BJ (cell line): Measurements from ENCODE around the gene GJB3. TPM values are rescaled to one million over a fixed set of nuclear protein-coding genes. Genes with fewer than 3 reads are reported as not detected.
A peak's percentile ranks its signal among the peaks of the same experiment; 100 is the strongest.
"Not testable (repeated sequence)": the region's sequence is repeated elsewhere in the genome, so short reads cannot be mapped to it uniquely, and the experiment has no call there.

Experiments
- CTCF ChIA-PET: fragments of 350-600 bp; formaldehyde crosslinking; extraction: SDS; loops from one replicate; lab custom pipeline; 2021; ENCODE audit warnings: antibody characterized with exemption, inconsistent platforms; lab: Yijun Ruan, JAX
- POLR2A ChIA-PET: fragments of 300-600 bp; sonication (Branson Sonifier 250); formaldehyde crosslinking; extraction: SDS; loops from one replicate; lab custom pipeline; 2021; ENCODE audit warnings: antibody characterized with exemption; lab: Charles Lee
- DNase-seq: peaks from one replicate; pipeline ENCODE4 v3.0.0-alpha.2; 2011; ENCODE audit warnings: low read depth
- H3K27me3 ChIP-seq: 2 replicates; pipeline ENCODE4 v1.6.0; 2011; ENCODE audit warnings: low read length; ENCODE audit not compliant: control insufficient read depth, insufficient read depth
- H3K36me3 ChIP-seq: 2 replicates; pipeline ENCODE4 v1.5.1; 2011; ENCODE audit warnings: low read length; ENCODE audit not compliant: control insufficient read depth, insufficient read depth
- H3K4me3 ChIP-seq: 2 replicates; pipeline ENCODE4 v1.5.1; 2011; ENCODE audit warnings: low read depth, mild to moderate bottlenecking, control low read depth, low read length
- CTCF ChIP-seq: IDR thresholded peaks from 2 replicates; pipeline ENCODE4 v1.5.1; 2011; ENCODE audit warnings: low read depth, mild to moderate bottlenecking, control low read depth, inconsistent platforms, low read length, moderate library complexity; ENCODE audit not compliant: insufficient read depth
- polyA minus RNA-seq: library from RNA; depleted of rRNA, polyadenylated mRNA; stranded (reverse); fragments of >200 nt; gene quantifications from 2 replicates; pipeline ENCODE4 v1.2.3, GENCODE V29; 2011; rRNA and poly(A)+ RNA removed
- polyA plus RNA-seq: library from polyadenylated mRNA; depleted of rRNA; stranded (reverse); fragments of >200 nt; gene quantifications from 2 replicates; pipeline ENCODE4 v1.2.3, GENCODE V29; 2011; rRNA removed

Gene GJB3
- not detected in 2 replicates for polyA plus RNA-seq
- not detected in 2 replicates for polyA minus RNA-seq

- Histone ChIP-seq H3K27me3 (peaks cover 20% of the 10 kb centered on the region), H3K36me3 (no peaks in the 10 kb centered on the region), H3K4me3 (peak within 1 kb of the TSS; percentile 29)
- ChIA-PET POLR2A (no interaction called here), CTCF (interaction anchor here (1.0 to 1.6 kb wide), 5 partner anchors 9 to 85 kb away, joined by 3 to 4 read pairs (median 3); partner anchors contain the start of gene SMIM12)
- DNase-seq, result no peak
- no peak for TF ChIP-seq CTCF
These were observed at the start of gene GJB3 for GRCh38 chr1:34781071-34781843. Gene GJB3, plus strand, starts transcription at chr1:34781214. Its CDS starts 3,549 bp downstream, at chr1:34784763.

- H3K36me3 ChIP-seq, POLR2A ChIA-PET, DNase-seq, H3K4me3 ChIP-seq, H3K27me3 ChIP-seq: not testable (repeated sequence)
- CTCF ChIA-PET, result interaction anchor here (5.1 kb wide), 1 partner anchor 11 kb away, joined by 24 read pairs; no protein-coding TSS in a partner anchor
These were observed 48.2 kb upstream of the GJB3 start for GRCh38 chr1:34732831-34733230.

- TF ChIP-seq CTCF, result no peak
- POLR2A ChIA-PET, result no interaction called here
- no peak for DNase-seq
- Histone ChIP-seq H3K4me3 (no peak overlapping the region), H3K36me3 (no peaks in the 10 kb centered on the region), H3K27me3 (peaks cover 1% of the 10 kb centered on the region; the same call in 1 of the 2 replicates)
- CTCF ChIA-PET, result interaction anchor here (5.1 kb wide), 1 partner anchor 7 kb away, joined by 24 read pairs; no protein-coding TSS in a partner anchor
These were observed 44.3 kb upstream of the GJB3 start for GRCh38 chr1:34736692-34737091.

GRCh38 chr1:34737236-34737635, 43.8 kb upstream of the GJB3 start:
- POLR2A ChIA-PET, DNase-seq: not testable (repeated sequence)
- CTCF ChIA-PET, result interaction anchor here (0.8 kb wide), 1 partner anchor 122 kb away, joined by 3 read pairs; the partner anchor contains the start of gene SMIM12

GRCh38 chr1:34739613-34740012, 41.4 kb upstream of the GJB3 start:
- no peak for DNase-seq
- Histone ChIP-seq H3K4me3 (no peak overlapping the region), H3K36me3 (no peaks in the 10 kb centered on the region), H3K27me3 (peaks cover 1% of the 10 kb centered on the region)
- no peak for TF ChIP-seq CTCF
- CTCF ChIA-PET, result no interaction called here
- POLR2A ChIA-PET, result no interaction called here

More at GRCh38 chr1:34737236-34737635, 43.8 kb upstream of the GJB3 start:
- not testable (repeated sequence) for H3K27me3 ChIP-seq, H3K4me3 ChIP-seq, H3K36me3 ChIP-seq

GRCh38 chr1:34740161-34740868, 40.7 kb upstream of the GJB3 start:
- CTCF ChIA-PET, result interaction anchor here (1.0 kb wide), 1 partner anchor 46 kb away, joined by 3 read pairs; no protein-coding TSS in a partner anchor
- peaks cover 3% of the 10 kb centered on the region for H3K27me3 ChIP-seq
- H3K36me3 ChIP-seq, result no peaks in the 10 kb centered on the region
- no peak for DNase-seq
- POLR2A ChIA-PET, result no interaction called here
- TF ChIP-seq CTCF, result no peak
- no peak overlapping the region for H3K4me3 ChIP-seq
